Middle frontal gyrus (tissue), 1 donor: ENCODE results near the gene ACTBL2.

Source experiments
- DNase-seq: peaks from one replicate; pipeline ENCODE4 v3.0.0-alpha.2; 2015; ENCODE audit warnings: low spot score; ENCODE audit errors: extremely low spot score

The ACTBL2 gene

DNA sequence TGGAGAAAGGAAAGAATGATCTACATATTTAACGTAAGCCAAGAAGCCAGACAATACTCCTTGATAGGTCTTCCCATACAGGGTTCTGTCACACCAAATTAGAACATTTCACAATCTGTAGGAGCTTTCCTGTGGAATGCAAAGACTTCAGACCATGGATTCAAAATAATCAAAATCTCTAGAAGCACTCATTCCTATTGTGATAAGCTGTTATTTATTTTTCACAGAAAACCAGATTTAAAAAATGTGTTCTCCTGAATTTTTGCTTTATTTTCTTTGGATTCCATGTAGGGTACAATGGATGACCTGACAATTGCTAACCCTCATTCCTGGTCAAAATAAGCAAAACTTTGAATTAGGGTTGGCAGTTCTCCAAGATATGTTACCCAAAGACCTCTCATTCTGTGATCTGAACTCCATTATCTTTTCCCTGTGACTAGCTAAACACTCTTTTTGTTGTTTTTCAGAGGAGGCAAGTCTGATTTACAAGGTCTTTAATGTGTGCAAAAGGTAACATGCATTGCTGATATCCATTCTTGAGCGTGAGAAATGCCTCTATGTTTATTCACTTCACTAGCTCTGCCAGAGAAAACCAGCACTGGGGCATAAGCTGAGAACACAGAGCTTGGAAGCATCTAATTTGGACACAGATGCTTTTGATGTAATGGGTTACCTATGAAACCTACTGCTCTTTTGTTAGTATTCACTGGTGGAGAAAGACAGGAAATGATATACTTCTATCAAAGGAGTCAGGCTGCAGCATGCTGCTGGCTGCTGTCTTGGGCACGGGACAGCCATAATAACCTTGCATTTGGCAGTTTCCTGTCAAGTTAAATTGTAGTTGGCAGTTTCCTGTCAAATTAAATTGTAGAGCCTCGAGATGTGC lies 31.4 kb downstream of the ACTBL2 start:
- DNase-seq: no peak

DNA sequence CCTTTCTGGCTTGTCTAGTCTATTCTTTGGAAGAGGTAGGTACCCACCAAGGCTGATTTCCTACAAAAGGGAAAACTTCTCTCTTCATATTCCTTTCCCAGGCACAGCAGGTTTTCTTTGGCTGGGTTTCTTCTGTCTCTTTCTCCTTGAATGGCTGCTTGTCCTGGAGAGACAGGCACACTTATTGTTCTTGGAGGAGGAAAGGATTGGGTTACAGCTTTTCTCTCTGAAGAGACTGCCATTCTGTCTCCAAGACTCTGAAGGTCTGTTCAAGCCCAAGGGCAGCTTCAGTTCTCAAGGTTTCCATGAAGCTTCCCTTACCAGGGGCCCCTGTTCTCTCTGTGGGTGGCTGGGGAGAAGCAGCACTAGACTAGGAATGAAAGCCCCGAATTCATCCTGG lies 33.9 kb downstream of the ACTBL2 start:
- DNase-seq: no peak

DNA sequence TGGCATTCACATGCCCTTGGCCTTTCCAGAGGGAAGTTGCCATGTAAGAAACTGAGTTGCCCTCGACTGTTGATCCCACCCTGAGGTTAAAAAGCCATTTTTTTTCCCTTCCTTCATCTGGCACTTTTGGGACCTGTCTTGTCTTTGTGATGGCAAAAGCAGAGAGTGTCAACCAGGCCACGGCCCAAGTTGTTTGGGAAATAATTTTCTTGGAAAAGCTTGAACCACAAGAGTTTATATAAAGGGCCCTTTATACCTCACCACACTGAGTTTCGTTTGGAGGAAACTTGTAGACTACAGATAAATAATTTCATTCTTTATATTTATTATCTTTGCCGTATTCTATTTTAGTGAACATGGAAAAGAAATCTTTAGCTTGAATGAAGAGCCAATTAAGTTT lies 34.3 kb downstream of the ACTBL2 start:
- no peak for DNase-seq

DNA sequence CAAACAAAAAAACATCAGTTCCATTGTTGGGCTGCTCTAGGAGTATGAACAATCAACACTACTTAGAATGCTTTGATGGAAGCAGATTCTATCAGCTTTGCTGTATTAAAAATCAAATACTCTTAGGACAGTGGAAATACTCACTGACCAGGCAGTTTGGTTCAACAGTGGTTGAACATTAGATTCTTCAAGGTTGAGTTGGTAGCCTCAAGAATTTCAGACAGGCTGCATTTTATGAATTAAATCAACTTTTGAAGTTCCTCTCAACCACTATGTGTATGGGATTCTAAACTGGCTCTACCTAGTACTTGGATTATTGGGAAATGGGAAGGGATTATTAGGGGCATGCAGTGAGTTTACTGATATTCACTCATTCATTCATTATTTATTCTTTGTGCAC lies 35.0 kb downstream of the ACTBL2 start:
- DNase-seq: no peak

DNA sequence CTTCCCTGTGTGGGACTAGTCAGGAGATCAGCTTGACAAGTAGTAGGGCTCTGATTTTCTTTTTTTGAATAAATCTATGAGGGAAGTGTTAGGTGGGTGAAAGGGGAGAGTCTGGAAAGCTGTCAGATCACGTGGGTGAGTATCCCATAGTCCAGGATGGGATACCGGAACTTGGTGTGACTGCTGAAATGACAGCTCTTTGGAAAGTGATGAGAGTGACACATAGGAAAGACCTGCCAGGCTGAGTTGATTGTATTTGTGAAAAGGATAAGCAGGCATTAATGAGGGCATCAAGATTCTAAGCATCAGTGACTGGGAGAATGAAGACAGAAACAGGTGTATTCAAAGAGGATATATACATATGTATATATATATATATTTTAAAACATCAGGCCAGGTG lies 35.6 kb downstream of the ACTBL2 start:
- no peak for DNase-seq

DNA sequence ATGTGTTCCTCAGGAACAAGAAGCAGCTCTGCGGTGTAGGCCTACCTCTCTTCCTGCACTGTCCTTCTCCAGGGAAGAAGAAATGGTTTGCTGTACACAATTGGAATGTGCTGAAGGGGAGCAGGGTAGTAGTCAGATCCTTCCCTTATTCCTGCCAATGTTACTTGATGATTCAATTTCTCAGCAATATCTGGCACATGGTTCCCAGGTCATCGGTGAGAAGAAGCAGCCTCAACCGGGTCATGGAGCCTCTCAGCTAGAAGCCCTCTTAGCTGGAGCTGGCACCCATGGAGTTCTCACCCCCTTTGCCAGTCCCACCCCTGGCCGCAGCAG lies 36.9 kb downstream of the ACTBL2 start:
- DNase-seq: no peak

DNA sequence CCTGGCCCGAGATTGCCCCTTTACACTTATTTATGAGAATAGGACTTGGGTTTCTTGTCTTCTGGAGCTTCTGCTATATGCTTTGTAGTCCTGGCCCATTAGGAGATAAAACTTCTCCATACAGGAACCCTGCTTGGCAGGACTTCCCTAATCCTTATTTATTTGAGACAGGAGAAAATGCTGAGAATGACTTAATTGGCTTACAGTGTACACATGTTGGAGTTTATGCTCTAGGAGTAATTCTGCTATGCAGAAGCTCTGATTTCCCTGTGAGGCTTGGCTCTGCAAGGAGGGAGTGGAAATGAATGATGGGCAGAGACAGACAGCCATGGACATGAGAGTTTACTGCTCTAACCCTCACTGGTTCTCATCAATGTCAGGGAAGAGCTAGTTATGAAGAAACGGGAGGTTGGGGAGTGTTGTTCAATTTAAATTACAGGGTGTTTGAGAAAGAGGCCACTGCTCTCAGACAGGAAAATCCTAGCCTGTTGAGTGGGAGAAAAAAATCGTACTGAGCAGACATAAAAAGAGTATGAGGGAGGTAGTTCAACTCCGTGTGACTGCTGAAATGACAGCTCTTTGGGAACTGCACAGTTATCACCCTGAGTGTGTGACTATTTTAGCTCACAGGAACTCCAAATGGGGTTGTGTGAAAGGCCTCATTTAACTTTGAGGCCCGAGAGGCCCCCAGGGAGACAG lies 37.5 kb downstream of the ACTBL2 start:
- DNase-seq: peak; percentile 36

DNA sequence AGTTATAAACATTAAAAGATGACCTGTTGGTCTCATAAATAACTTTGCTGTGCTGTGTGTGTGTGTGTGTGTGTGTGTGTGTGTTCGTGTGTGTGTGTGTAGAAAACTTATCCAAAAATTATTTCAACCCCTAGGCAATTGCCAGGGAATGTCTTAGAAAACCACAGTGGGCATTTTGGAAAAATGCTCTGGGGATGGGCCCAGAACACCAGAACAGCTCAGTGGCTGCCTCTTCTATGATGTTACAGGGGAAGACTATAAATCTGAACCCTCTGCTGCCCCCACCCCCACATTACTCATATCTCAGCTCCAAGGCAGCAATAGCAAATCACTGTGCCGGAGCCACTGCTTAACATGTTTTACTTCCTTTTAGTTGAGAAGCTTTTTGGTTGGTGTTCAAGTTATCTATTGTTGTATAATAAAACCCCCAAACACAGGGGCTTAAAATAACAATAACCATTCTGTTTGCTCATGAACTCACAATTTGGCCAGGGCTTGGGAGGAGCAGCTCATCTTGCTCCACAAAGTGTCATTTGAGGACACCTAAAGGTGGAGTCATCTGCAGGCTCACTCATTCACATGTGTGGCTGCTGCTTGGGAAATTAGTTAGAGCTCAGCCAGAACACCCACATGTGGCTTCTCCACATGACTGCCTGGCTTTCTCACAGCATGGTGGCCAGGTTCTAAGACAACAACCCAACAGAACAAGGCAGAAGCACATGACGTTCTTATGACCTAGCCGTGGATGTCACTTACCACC lies 40.4 kb downstream of the ACTBL2 start:
- no peak for DNase-seq

DNA sequence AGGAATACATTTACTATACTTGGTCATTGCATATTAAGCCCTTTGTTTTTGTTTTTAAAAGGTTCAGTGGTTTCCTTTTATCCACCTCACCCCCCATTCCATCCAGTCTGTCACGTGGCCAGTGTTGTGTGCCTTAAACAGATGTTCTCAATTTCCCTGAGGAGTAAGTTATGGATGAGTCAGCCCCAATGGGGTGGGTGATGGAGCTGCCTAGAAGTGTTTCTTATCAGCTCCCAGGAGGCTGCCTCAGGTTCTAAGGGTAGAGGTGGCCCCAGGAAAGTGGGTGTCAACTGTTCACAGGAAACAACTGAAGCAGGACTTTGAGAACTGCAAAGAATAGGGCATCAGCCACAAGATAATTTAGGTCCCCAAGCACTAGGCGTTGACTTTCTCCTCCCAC lies 41.1 kb downstream of the ACTBL2 start:
- no peak for DNase-seq

DNA sequence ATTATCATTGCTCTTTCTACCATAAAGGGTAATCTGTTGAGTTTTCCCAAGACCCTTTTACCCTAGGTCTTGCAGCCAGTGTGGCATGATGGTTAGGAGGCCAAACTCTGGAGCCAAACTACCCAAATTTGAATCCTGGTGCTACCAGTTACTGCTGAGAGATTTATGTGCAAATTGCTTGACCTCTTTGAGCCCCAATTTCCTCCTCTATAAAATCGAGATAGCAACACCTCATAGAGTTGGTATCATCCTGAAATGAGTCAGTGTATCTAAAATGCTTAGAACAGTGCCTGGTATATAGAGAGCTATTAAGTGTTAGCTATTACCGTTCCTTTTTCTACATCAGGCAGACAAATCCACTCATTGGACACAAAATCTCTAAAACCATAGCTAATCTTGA lies 43.0 kb downstream of the ACTBL2 start:
- DNase-seq: no peak

DNA sequence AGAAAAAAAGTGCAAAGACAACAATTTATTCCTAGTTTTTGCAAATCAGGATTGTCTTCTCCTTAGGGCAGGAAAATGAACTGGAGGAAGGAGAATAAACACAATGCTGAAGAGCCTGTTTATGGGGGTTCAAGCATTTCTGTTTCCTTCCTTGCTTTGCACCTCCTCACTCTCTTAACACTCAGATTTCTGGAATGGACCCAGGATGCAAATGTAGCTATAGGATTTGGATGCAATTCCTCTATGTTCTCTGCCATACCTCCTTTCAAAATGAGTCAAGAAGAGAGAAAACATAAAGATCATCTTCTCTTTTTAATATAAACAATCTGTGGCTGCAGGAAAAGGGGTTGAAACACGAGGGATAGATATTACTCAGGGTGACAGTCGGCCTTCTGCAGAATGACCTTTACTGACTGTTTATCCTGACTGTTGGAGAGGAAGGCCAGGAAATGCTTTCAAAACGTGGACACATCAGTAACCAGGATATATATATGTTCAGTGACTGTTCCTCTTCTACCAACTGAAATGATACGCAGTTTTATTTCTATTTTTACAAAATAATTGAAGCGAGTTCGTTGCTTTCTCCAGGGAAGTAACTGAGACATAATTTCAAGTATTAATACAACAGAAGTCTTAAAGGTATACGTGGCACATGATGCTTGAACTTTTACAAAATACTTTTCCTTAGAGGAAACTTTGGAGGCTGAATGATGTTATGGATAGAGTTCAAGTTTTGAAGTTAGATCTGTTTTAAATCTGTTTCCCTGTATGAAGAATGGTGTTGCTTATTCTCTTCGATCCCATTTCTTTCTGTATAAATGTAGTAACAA lies 44.4 kb downstream of the ACTBL2 start:
- DNase-seq: no peak

DNA sequence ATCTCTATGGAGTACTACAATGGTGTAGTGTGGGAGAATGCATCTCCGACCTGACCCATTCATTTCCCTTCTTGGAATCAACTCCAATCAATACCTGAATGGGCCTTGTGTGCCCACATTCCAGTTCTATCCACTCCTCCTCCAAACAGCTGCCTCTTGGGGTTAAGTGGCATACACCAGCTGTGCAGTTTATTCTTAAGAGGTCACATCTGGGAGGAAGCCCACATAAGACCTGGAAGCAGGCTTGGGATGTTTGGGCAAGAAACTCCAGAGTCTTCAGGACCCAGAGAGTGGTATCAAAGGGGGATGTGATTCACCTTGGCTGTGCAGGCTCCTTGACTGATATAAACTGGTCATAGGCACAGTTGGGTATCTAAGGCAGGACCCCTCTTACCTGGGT lies 46.0 kb downstream of the ACTBL2 start:
- DNase-seq: no peak

DNA sequence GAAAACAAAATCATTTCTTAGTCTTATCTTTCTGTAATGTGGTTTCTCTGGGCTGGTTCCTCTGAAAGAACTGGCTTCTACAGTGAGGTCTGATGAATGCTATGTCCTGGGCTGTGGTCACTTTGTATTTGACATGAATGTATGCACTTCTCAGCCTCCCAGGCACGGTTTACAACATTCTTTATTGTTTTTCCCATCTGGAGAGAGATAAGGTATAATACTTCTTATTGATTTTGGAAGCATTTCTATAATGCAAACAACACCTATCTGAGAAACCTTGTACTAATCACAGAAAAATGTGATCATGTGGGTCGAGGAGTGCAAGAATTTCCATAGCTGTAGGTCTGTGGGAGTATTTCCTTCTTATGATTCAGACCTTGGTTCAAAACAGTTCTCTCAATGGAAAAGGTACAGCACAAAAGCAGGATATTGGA lies 46.9 kb downstream of the ACTBL2 start:
- DNase-seq: no peak

DNA sequence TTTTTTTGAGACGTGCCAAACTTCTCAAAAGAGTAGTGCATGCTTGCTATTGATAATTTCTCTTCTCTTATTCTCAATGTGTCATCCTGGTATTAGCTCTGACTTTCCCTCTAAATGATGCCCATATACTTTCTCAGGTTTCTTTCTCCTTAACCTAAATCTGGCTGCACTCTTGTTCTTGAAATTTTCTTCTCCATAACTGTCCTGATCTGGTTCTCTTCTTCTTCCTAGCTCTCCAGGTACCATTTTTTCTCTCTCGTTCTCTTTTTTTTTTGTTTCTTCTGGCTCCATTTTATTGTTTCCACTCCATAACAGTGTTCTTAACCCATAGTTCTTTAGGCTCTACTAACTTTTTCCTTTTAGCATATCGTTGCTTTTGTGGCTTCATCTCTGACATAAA lies 47.9 kb downstream of the ACTBL2 start:
- no peak for DNase-seq

DNA sequence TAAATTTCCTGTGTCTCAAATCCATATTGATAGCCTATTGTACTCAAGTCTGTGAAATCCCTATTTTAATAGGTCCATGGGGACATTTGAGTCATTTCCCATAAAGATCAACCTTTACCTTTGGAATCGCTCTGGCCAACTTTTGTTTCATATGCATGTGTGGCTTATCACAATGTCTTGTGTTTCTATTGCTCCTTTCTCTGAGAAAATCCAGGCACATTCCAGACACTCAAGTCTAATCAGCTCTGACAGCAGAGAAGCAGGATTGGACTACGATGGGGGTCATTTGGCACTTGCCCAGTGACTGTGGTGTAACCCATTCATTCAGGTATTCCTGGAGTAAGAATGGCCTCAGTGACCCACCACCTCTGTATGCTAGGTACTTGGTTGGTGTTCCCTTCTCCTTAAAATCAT lies 48.4 kb downstream of the ACTBL2 start:
- no peak for DNase-seq

DNA sequence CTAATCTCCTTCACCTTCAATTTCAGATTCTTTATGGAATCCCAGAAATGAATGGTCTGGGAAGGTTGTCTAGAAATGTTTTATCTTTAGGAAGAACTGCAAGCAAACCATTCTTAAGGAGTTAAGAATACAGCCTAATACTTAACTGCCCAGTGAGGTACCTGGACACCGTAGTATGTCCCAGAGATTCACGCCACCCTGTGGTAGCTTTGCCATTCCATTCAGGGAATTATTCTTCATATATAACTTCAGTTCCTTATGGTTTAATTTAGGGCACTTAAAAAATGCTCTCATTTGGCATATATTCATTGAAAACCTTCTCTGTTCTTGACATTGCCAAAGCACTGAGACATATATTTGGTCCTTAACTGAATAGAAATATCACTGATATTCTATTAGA lies 49.7 kb downstream of the ACTBL2 start:
- DNase-seq: no peak

DNA sequence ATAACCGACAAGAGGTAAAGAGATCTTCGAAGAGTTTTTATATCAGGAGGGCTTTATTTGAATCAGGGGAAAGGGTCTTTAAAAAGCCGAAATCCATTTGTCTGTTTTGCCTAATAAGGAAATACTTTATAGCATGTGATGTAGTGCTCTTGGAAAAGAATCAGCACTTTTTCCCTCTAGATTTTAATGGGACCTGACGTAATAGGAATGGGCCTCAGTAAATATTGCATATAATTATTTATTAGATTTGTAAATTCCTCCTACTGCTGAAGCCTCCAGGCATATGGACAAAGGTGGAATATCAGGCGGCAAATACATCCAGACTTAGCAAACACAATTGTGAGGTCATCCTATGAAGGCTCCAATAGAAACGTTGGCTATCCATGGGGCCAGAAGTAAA lies 50.9 kb downstream of the ACTBL2 start:
- no peak for DNase-seq
